ENCODE data around the gene LZTS2.

LZTS2 gene

GRCh38 chr10:101012525-101013364 lies 13.1 kb downstream of the LZTS2 start:
- H3K4me3 ChIP-seq (ENCODE audit: low read depth, low read length) = no peak overlapping the region

- H3K4me3 ChIP-seq (ENCODE audit: low read depth, low read length) = no peak overlapping the region
These were observed 13.8 kb downstream of the LZTS2 start for GRCh38 chr10:101013365-101013825.

GRCh38 chr10:101014230-101014884 lies 14.7 kb downstream of the LZTS2 start:
- H3K4me3 ChIP-seq (ENCODE audit: low read depth, low read length) = no peak overlapping the region

- no peak overlapping the region for H3K4me3 ChIP-seq (ENCODE audit: low read depth, low read length)
These were observed 15.5 kb downstream of the LZTS2 start for GRCh38 chr10:101014966-101015581.

- no peak overlapping the region for H3K4me3 ChIP-seq (ENCODE audit: low read depth, low read length)
These were observed 16.0 kb downstream of the LZTS2 start for GRCh38 chr10:101015582-101015973.

- no peak overlapping the region for H3K4me3 ChIP-seq (ENCODE audit: low read depth, low read length)
These were observed 17.2 kb downstream of the LZTS2 start for GRCh38 chr10:101016814-101017213.

GRCh38 chr10:101018118-101018599 lies 18.6 kb downstream of the LZTS2 start:
- peak overlapping the region; percentile 20 for H3K4me3 ChIP-seq (ENCODE audit: low read depth, low read length)

GRCh38 chr10:101018600-101019439 lies 19.2 kb downstream of the LZTS2 start:
- peak overlapping the region; percentile 20 for H3K4me3 ChIP-seq (ENCODE audit: low read depth, low read length)

- H3K4me3 ChIP-seq (ENCODE audit: low read depth, low read length) = no peak overlapping the region
These were observed 19.8 kb downstream of the LZTS2 start for GRCh38 chr10:101019440-101019703.

- H3K4me3 ChIP-seq (ENCODE audit: low read depth, low read length) = no peak overlapping the region
These were observed 20.9 kb downstream of the LZTS2 start for GRCh38 chr10:101020427-101021075.

- no peak overlapping the region for H3K4me3 ChIP-seq (ENCODE audit: low read depth, low read length)
These were observed 21.6 kb downstream of the LZTS2 start for GRCh38 chr10:101021239-101021638.

- no peak overlapping the region for H3K4me3 ChIP-seq (ENCODE audit: low read depth, low read length)
These were observed 22.2 kb downstream of the LZTS2 start for GRCh38 chr10:101021692-101022251.

GRCh38 chr10:101022967-101023705 lies 23.5 kb downstream of the LZTS2 start:
- no peak overlapping the region for H3K4me3 ChIP-seq (ENCODE audit: low read depth, low read length)

- H3K4me3 ChIP-seq (ENCODE audit: low read depth, low read length) = no peak overlapping the region
These were observed 27.6 kb downstream of the LZTS2 start for GRCh38 chr10:101027106-101027720.

- no peak overlapping the region for H3K4me3 ChIP-seq (ENCODE audit: low read depth, low read length)
These were observed 29.1 kb downstream of the LZTS2 start for GRCh38 chr10:101028446-101029337.

GRCh38 chr10:101029520-101030295 lies 30.1 kb downstream of the LZTS2 start:
- no peak overlapping the region for H3K4me3 ChIP-seq (ENCODE audit: low read depth, low read length)

GRCh38 chr10:101030496-101031127 lies 31.0 kb downstream of the LZTS2 start:
- H3K4me3 ChIP-seq (ENCODE audit: low read depth, low read length) = no peak overlapping the region
